GM18909 (cell line): ENCODE data around the gene XYLT1.
"Not testable (repeated sequence)": the region's sequence is repeated elsewhere in the genome, so short reads cannot be mapped to it uniquely, and the experiment has no call there.

Source experiments
- ATAC-seq: cut with Tn5 transposase; IDR thresholded peaks from one replicate; pipeline ENCODE4 v1.9.1; 2021; ENCODE audit warnings: mild to moderate bottlenecking; ENCODE audit not compliant: unreplicated experiment, poor library complexity

The XYLT1 gene, protein sequence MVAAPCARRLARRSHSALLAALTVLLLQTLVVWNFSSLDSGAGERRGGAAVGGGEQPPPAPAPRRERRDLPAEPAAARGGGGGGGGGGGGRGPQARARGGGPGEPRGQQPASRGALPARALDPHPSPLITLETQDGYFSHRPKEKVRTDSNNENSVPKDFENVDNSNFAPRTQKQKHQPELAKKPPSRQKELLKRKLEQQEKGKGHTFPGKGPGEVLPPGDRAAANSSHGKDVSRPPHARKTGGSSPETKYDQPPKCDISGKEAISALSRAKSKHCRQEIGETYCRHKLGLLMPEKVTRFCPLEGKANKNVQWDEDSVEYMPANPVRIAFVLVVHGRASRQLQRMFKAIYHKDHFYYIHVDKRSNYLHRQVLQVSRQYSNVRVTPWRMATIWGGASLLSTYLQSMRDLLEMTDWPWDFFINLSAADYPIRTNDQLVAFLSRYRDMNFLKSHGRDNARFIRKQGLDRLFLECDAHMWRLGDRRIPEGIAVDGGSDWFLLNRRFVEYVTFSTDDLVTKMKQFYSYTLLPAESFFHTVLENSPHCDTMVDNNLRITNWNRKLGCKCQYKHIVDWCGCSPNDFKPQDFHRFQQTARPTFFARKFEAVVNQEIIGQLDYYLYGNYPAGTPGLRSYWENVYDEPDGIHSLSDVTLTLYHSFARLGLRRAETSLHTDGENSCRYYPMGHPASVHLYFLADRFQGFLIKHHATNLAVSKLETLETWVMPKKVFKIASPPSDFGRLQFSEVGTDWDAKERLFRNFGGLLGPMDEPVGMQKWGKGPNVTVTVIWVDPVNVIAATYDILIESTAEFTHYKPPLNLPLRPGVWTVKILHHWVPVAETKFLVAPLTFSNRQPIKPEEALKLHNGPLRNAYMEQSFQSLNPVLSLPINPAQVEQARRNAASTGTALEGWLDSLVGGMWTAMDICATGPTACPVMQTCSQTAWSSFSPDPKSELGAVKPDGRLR

DNA sequence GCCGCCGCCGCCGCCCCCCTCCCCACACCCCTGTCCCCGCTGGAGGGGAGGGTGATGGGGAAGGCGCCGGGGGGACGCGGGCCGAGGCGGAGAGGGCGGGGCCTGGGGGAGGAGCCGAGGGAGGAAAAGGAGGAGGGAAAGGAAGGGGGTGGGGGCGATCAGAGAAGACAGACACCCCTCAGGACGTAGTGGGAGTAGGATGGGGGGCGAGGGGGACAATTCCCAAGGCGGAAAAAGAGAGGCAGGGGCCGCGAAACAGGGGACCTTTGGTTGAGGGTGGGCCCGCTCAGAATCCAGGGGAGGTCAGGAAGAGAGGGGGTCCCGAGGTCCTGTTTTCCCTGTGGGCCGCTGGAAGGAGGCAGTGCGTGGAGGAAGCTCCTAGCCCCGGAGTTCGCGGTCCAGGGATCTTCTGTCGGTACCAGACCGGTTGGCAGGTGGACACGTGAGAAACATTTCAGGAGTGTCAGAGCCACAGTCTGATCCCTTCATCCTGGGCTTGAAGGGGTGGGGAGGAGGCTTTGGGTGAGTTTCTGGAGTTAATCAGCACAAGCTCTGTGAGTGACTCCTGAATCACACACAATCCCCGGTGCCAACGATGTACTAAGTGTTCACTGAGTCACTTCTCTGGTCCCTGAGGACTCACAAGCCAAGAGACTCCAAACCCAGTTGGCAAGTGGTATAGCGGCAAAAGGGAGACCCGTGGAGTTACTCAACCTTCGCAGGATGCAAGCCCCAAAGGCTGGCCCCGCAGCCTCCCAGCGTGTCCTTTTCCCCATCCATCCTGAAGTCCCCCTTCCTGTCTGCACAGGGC, at the start of gene XYLT1:
Gene XYLT1, minus strand, starts transcription at position 53 of the 811 bp plus-strand sequence. CDS start 164 bp downstream, outside the sequence.
- no peak for ATAC-seq

DNA sequence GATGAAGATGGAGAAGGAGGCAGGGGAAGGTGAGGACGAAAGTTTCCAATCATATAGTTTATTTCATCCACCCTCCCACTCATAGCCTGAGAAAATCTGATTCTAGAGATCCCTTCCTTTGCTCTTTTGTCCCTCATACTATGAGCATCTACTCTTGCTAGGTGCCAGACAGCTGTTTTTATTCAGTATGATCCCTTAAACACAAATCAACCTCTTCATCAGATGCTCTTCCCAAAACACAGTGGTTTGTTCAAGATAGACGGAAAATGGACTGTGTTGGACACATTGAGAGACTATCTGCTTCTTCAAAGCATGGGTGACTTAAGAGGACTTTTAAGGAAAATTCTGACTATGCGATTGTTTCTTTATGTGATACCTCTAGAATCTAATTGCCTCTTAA, 49.4 kb upstream of the XYLT1 start:
- no peak for ATAC-seq

DNA sequence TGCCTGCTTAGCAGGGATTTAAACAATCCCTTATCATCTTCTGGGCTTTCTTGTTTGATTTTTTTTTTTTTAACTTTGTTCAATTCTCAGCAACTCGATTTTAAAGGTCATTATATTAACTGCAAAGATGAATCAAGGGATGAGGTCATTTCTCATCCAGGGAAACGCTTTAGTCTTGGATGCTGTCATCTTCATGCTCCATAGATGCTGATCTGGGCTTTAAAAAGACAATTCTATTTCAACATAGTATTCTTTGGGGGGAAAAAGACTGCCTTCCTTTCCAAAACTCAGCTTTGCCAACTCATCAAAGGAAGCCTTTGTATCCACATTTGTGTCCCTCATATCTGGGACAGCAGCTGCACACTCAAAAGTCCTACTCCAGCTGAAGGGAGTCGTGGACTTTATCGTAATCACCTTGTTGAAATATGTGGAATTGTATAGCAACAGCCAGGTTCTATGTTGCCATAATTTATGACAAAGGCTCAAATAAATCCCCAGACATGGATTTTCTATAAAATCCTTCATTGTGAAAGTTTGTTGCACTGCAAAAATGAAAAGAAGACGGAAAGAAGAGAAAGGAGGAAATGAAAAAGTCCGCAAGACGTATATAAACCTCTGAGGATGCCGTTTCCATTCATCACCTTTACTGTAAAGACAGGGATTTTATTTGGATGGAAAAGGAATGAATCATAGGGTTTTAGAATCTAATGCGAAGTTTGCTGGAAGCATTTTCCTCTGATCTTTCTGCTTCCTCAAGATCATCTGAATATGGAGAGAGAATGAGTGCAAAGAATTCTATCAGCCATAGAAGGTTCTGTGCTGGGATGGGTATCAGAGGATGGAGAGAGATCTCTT, 48.6 kb upstream of the XYLT1 start:
- no peak for ATAC-seq

DNA sequence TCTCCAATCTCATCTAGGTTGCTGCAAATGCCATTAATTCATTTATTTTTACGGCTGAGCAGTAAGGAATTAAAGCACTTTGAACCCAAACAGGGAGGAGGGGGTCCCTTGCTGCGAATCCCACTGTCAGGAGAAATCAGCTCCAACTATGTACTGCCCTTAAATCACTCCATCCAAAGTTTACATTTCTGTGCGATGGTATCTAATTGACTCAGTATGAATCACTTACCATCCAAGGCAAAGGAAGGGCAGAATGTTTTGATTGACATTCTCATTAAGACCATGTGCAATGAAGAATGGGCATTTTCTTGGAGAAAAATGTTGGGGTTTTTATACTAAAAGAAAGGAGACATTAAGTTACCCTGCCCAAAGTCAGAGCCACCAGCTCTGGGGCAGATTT, 47.7 kb upstream of the XYLT1 start:
- ATAC-seq = no peak

DNA sequence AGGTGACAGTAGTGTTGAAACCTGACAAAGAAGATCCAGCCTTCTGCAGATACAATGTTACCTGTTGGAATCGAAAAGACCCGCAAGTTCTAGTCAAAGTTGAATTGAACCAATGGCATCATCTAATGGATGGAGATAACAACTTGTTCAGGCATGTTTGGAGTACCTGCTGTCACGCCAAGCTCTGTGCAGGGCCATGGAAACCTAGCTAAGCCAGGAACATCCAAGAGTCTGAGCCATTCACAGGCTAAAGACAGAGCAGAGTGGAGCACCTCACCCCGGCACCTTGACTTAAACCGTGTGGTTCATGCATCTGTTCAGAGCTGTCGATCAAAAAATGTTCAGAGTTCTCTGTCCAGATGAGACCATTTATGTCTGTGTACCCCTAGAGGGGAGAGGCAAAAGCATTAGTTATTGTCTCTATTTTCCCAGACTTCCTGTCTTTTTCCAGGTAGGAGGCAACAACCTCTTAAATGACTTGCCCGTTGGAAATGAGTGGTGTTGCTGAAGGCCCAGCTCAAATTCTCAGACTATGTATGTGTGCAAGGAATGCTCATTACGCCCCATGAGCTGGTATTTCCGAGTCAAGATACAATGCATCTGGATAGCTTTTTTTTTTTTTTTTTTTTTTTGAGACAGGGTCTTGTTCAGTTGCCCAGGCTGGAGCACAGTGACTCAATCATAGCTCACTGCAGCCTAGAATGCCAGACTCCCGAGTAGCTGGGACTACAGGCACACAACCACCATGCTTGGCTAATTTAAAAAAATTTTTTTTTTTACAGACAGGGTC, 44.9 kb upstream of the XYLT1 start:
- no peak for ATAC-seq

DNA sequence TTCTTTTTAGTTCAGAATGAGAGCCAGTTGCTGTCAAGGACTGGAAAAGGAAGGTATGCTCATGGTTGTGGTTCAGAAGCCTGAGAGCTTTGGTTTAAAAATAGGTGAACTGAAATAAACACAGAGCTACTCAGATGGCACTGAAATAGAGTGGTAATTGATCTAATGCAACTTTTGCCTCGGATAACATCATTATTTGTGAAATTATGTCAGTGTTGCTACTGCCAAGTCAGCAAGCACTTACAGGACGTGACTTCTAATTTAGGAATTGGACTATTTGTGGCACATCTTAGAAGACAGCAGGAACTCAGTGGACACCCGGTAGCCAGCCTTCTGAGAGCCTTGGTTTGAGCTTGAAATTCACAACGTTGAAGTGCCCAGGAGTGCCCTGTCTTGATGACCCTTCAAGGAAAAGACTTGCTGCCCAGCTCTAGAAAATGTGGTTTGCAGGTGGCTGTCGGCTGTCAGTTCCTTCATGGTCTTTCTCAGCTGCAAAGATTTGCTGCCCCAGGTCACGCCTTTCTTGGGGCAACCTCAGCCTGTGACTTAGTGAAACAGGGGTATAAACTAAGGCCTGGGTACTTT, 42.0 kb upstream of the XYLT1 start:
- no peak for ATAC-seq

DNA sequence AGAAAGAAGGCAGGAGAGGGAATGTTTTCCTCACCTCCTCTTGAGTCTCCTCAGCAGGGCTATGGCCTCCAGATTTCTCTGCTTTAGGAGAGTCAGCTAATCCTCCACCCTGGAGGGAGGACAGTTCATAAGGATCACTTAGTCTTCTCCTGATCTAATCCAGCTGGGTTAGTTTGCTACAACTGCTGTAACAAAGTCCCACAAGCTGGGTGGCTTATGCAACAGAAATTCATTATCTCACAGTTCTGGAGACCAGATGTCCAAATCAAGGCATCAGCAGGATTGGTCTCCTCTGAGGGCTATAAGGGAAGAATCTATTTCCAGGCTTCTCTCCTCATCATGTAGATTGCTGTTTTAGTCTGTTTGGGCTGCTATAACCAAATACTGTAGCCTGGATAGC, 40.6 kb upstream of the XYLT1 start:
- no peak for ATAC-seq

DNA sequence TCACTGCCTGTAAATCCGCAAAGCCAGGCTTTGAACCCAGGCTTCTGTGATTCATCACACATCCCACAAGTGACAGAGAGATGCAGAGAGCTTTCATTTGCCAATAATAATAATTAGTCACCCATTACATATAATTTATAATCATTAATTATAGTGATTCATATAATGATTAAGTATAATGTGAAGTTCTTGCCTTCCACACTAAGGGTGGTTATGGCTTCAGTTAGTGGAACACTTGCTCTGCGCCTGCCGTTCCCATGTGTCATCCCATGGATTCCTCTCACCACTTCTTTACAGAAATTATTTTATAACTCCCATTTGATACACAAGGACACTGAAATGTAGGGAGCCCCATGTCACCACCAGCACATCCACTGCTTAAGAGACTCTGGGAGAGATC, 39.8 kb upstream of the XYLT1 start:
- no peak for ATAC-seq

DNA sequence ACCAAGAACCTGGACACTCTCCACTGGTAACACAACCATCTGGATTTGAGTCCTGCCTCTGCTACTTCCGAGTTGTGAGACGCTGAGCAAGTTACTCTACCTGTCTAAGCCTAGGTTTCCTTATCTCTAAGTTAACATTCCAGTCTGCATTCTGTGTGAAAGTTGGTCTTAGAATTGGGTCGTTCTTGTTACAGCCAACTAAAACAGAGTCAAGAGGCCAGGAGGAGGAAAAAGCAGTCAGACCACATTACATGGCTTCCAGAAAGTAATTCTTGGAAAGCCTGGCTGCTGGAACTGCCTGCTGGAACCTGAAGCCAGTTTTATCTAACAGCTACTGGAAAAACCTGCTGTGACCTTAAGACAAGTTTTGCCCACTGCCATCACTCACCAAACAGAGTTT, 38.4 kb upstream of the XYLT1 start:
- ATAC-seq = no peak

DNA sequence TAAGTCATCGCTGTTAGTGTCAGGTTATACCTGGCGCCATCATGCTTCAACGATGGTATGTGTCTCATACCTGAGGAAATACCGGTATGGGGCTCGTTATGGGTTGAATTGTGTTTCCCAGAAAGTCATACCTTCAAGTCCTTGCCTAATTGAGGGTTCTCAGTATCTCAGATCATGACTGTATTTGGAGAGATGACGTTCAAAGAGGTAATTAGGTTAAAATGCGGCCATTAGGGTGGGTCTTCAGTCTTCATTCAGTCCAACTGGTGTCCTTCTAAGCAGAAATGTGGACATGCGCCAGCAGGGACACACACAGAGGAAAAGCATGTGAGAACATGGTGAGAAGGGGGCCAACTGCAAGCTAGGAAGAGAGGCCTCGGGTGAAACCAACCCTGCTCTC, 37.5 kb upstream of the XYLT1 start:
- ATAC-seq = no peak

DNA sequence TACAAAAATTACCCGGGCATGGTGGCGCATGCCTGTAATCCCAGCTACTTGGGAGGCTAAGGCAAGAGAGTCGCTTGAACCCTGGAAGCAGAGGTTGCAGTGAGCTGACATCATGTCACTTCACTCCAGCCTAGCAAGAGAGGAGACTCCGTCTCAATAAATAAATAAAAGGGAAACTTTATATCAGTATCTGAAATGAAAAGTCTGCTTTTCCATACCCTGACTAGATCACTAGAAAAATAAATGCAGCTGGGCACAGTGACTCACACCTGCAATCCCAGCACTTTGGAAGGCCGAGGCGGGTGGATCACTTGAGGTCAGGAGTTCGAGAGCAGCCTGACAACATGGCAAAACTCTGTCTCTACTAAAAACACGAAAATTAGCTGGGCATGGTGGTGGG, 36.8 kb upstream of the XYLT1 start:
- not testable (repeated sequence) for ATAC-seq

DNA sequence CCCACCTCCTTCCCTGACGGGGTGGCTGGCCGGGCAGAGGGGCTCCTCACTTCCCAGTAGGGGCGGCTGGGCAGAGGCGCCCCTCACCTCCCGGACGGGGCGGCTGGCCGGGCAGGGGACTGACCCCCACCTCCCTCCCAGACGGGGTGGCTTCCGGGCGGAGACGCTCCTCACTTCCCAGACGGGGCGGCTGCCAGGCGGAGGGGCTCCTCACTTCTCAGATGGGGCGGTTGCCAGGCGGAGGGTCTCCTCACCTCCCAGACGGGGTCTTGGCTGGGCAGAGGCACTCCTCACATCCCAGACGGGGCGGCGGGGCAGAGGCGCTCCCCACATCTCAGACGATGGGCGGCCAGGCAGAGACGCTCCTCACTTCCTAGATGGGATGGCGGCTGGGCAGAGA, 35.1 kb upstream of the XYLT1 start:
- not testable (repeated sequence) for ATAC-seq

DNA sequence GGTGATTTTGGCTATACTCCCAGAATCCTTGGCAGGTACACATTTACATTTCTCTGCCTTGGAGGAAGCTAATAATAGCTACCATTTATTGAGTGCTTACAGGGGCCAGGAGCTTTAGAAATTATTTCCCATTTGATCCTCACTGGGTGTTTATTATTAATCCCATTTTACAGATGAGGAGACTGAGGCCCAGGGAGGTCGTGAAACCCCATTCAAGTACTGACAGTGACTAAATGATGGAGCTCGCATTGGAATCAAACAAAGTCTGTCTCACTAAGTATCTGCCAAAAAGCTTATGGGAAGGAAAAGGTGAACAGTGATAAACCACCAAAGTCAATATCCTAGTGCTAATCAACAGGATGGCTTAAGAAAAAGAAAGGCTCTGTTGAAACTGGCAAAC, 33.3 kb upstream of the XYLT1 start:
- ATAC-seq = no peak

DNA sequence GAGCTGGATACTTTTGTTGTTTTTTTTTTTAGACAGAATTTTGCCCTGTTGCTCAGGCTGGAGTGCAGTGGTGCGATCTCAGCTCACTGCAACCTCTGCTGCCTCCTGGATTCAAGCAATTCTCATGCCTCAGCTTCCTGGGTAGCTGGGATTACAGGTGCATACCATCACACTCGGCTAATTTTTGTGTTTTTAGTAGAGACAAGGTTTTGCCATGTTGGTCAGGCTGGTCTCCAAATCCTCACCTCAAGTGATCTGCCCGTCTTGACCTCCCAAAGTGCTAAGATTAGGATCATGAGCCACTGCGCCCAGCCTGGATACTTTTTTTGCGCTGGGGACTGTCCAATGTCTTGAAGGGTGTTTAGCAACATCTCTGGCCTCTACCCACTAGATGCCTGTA, 32.6 kb upstream of the XYLT1 start:
- no peak for ATAC-seq

DNA sequence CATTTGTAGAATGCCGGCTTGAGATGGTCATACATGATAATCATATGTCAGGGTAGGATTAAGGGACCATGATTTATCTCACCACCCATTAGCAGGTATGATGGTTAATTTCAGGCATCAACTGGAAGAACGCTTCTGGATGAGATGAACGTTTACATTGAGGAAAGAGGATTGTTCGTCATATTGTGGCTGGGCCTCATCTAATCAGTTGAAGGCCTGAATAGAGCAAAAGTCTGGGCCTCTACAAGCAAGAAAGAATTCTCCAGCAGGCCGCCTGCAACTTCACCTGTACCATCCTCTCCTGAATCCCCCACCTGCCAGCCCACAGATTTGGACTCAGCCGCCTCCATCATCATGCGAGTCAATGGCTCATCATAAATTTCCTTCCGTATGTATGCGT, 30.6 kb upstream of the XYLT1 start:
- ATAC-seq = no peak

DNA sequence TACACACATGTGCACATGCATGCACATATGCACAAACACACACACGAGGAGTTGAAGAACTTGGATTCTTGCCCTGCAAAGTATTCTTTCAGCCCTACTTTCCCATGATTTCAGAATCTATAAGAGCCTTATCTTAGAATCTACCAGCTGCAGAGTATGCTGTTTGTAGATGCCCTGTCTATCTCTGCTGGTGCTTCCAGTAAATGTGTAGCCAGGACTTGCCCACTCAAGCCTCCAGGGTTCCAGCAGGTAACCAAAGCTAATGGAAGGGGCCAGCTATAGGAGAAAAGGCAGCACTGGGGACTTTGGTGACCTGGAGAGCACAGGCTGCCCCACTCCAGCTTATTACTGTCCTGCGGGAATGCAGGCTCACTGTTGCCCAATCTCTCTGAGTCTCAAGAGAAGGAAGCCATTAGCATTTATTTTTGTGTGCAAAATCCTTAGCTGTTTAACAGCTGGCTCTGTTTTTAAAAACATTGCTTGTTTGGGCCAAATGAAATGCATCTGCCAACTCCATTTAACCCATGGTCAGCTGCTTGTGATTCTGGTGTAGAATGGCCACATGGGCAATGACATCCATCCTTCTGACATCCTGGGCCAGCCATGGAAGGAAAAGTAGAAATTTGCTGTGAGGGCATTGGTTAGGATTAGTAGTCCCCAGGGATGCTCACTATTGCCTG, 28.6 kb upstream of the XYLT1 start:
- ATAC-seq = no peak

DNA sequence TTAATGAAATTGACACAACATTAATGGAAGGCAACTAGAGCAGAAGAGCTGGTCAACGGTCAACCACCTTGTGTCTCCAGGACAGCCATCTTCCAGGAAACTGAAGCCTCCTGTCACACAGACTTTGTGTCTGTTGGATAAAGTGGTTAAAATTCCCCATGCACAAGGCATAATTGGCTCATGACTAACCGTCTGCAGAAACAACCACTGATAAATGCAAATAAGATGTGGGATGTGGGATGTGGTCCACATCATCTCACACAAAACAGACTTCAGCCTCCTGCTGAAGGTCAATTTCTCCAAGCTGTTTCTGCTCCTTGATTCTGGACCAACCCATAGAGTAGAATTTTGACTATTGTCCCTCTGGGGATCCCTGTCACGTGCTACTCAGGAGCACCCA, 26.9 kb upstream of the XYLT1 start:
- ATAC-seq = no peak

DNA sequence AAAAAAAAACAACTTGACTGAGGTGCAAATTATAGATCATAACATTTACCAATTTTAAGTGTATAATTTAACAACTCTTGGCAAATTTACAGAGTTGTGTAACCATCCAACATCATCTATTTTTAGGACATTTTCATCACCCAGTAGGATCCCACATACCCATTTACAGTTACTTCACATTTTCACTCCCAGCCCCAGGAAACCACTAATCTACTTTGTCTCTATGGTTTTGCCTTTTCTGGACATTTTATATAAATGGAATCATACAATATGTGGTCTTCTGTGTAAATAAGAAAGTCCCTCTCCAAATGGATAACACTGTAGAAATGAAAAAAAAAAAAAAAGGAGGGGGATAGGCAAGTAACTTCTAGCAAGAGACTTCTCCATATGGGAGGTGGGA, 26.1 kb upstream of the XYLT1 start:
- no peak for ATAC-seq
